Effector CD8-positive, alpha-beta T cell (primary cell): Measurements from ENCODE around the gene DLG4.

Experiments used
- DNase-seq: peaks from one replicate; lab custom pipeline; 2025; lab: John Stamatoyannopoulos, UW

Gene DLG4

DNA sequence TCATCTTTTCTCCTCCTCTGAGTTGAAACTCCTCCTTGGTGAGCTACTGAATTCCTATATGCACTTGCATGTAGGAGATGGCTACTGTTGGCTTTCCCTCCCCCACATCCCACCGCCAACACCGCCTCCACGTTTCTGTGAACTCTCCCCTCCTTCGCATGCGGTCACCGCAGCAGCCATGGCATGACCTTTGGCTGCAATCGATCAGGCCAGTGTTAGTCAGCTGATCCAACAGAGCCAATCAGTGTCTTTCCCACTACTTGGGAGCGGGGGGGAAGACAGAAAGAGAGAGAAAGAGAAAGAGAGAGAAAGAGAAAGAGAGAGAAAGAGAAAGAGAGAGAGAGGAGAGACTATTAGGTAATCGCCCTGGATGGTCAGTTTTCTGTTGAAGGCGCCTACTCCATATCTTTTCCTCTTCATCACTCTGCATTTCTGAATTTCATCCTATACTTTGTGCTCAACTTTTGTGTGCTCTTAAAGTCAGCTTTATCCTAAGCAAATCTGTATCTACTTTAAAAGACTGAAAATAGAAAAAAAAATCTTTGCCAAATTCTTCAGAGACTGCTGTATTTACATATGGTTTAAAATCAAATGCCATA lies 63.2 kb downstream of the DLG4 start:
- no peak for DNase-seq

DNA sequence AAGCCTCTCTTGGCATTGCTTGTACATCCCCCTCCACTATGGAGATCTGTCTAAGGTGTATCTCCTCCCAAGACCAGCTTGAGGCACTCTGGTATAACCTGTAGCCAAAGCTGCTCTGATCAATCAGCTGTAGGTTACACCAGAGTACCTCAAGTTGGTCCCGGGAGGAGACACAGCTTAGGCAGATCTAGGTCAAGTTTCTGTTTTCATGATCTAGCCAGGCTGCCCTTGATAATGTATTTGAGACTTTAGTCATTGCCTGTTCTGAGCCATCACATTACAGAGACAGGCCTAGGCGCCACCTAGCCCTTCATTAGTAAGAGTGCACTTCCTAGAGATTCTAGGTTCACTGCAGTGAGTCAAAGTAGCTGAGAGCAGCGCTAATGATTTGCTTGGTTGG lies 71.9 kb downstream of the DLG4 start:
- no peak for DNase-seq

DNA sequence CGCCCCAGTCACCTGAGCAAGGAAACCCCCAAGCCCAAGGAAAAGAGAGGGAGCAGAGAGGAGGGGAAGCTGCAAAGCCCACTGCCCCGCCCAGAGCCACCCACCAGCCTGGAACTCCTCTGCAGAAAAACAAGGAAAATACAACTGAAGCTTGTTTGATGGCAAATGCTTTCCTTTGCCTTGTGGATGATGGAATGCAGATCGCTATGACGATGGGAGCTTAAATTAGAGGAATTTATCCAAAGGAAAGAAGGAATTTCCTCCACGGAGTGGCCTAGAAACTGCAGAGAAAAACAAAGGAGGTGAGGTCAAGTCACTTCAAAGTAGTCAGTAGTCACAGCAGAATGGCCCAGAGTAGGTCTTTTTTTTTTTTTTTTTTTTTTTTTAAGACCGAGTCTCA lies 73.5 kb downstream of the DLG4 start:
- DNase-seq, result no peak

DNA sequence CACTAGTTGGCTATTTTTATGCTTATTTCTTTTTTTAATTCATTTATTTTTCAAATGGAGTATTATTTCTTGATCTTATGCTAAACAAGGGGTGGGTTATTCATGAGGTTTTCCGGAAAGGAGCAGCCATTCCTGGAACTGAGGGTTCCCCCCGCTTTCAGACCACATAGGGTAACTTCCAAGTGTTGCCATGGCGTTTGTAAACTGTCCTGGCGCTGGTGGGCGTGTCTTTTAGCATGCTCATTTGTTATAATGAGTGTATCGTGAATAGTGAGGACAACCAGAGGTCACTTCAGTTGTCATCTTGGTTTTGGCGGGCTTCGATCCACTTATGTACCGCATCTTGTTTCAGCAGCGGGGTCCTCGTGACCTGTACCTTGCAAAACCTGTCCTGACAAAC lies 75.4 kb downstream of the DLG4 start:
- DNase-seq, result no peak

DNA sequence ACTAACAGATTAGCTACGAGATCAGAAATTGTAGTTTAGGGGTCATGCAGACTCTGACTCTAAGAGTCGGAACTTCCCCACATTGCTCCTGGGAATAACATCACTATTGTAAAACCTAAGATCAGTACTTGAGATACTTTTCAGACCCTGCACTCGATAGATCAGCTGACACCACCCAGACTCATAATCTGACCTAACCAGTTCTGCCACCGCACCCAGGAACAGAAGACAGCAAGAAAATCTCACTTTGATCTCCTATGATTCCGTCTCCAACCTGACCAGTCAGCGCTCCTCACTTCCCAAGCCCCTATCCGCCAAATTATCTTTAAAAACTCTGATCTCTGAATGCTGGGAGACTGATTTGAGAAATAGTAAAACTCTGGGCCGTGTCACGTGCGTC lies 77.8 kb downstream of the DLG4 start:
- no peak for DNase-seq

DNA sequence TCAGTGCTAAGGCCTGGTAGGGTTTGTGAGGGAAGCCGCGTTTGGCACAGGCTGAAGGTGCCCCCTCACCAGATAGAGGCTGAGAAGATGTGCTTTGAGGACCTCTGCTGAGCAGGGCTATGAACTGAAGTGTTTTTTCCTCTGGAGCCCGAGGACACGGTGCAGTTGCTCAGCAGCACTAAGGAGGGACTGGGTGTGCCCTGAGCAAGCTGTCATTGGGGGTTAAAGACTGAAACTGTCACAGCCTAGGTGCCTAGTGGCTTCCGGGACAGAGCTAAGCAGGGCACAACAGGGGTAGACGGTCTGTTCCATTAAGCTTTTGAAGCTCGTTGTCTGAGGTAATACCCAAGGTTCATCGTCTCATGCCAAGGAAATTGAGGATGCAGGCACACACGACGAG lies 80.2 kb downstream of the DLG4 start:
- no peak for DNase-seq

DNA sequence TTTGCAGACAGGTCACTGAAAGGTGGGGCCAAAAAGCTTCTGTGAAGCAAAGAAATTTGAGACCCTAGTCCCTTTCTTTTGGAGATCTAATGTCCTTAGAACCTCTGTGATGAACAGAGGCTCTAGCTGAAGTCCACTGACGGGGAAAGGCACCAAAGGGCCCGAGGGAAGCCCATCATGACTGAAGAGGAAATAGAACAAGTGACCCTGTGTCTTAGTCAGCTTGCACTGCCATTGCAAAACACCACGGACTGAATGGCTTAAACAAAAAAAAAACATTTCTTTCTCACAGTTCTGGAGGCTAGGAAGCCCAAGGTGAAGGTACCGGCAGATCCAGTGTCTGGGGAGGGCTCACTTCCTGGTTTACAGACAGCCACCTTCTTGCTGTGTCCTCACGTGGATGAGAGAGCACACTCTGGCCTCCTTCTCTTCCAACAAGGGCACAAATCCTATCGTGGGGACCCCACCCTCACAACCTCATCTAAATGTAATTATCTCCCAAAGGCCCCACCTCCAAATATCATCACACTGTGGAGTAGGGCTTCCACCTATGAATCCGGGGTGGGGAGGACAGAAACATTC lies 80.7 kb downstream of the DLG4 start:
- DNase-seq, result no peak

DNA sequence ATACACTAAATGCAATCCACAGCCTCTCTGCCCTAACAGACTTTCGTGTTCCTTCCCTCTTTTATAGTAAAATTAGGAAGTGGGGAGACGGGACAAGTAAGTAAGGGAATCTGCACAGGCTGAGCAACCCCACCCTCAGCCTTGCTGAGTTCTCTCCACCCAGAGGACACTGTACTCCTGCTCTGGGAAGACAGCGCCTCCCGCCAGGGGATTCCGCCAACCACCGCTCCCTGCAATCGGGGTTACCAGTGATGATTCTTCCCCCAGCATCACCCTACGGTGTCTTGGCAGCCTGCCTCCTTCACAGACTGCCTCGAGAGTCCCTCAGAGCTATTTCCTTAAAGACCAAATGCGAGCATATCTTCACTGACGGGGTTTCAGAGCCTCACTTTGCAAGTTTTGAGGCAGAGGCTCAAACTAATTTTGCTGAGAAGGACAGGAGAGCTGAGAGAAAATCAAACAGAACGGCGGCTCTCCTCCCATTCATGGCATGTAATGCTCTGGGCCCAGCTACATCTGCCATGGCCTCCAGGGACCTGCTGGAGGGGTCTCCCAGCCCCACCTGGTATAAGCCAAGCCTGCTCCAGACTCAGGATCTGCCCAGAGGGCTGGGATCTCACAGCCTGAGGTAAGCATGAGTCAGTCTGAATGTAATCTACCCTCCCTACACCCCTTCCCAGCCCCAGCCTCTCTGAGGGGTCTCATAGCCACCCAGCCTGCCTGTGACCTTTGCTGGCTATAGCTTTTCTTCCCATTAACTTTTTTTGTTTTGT lies 82.3 kb downstream of the DLG4 start:
- no peak for DNase-seq
